DMS114 treated with DMSO at 0.1 percent for 48 hours (cell line): ENCODE data around the gene EIF3L.
A peak's percentile ranks its signal among the peaks of the same experiment; 100 is the strongest.
"Not testable (repeated sequence)": the region's sequence is repeated elsewhere in the genome, so short reads cannot be mapped to it uniquely, and the experiment has no call there.

Experiments used
- DNase-seq: peaks from one replicate; lab custom pipeline; 2025; ENCODE audit not compliant: unreplicated experiment; lab: John Stamatoyannopoulos, UW

EIF3L gene

GRCh38 chr22:37849089-37849751, at the start of gene EIF3L:
TSS of gene EIF3L (plus strand) at chr22:37849419. CDS start at chr22:37849450, 31 bp downstream.
- peak; percentile 77 for DNase-seq

DNA sequence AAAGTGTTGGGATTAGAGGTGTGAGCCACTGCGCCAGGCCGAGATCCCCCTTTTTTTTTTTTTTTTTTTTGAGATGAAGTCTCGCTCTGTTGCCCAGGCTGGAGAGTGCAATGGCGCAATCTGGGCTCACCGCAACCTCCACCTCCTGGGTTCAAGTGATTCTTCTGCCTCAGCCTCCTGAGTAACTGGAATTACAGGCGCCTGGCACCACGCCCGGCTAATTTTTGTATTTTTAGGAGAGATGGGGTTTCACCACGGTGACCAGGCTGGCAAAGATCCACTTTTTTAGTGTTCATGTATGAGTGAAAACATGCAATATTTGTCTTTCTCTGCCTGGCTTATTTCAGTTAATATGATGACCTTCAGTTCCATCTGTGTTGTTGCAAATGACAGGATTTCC, 49.2 kb upstream of the EIF3L start:
- DNase-seq, result not testable (repeated sequence)

DNA sequence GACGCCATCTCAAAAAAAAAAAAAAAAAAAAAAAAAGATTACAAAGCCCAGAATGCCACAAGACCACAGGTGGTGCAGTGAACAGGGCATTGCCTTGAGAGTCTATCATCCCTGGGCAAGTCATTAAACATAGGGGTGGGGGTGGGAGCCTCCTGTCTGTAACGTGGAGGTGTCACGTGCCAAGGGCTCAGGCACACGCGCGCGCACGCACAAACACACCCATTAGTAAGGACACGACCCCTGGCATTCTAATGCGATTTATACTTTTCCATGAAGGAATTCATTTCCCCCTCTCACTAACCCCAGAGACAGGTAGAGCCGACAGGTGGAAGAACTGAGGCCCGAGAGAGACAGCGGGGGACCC, 47.3 kb upstream of the EIF3L start:
- no peak for DNase-seq

- peak; percentile 29 for DNase-seq
These were observed 46.7 kb upstream of the EIF3L start for GRCh38 chr22:37802310-37803194.

- no peak for DNase-seq
These were observed 46.0 kb upstream of the EIF3L start for GRCh38 chr22:37803195-37803638.

GRCh38 chr22:37803639-37804351, 45.4 kb upstream of the EIF3L start:
- DNase-seq, result peak; percentile 18

DNA sequence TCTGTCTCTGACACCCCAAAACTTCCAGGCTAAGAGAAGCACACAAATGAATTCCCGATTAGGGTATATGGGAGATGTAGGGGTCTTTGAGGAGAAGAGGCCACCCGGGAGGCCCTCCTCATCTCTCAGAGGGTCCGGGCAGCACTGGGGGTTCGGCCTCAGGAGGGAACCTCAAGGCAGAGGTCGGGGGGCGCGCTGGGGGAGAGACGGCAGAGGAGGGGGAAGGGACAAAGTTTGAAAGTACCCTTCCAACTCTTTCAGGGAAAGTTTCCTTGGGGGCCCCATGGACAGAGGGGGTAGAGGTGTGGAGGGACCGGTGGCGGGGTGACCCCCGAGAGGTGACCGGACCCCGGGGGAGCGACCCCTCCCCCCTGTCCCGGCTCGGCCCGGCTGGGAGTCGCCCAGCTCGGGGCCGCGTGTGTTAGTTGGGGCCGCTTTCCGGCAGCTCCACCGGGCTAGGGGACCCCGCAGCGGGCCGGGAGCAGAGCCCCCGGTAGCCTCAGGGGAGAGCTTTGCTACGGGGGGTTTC, 44.8 kb upstream of the EIF3L start:
- DNase-seq, result no peak

GRCh38 chr22:37804881-37805809, 44.1 kb upstream of the EIF3L start:
- peak; percentile 59 for DNase-seq

- no peak for DNase-seq
These were observed 43.4 kb upstream of the EIF3L start for GRCh38 chr22:37805810-37806277.

GRCh38 chr22:37806409-37807333, 42.5 kb upstream of the EIF3L start:
- peak; percentile 35 for DNase-seq

GRCh38 chr22:37807410-37808293, 41.6 kb upstream of the EIF3L start, which contains the start of gene GCAT:
TSS of gene GCAT (plus strand) at chr22:37807934. CDS start at chr22:37807968, 34 bp downstream.
- peak; percentile 88 for DNase-seq

DNA sequence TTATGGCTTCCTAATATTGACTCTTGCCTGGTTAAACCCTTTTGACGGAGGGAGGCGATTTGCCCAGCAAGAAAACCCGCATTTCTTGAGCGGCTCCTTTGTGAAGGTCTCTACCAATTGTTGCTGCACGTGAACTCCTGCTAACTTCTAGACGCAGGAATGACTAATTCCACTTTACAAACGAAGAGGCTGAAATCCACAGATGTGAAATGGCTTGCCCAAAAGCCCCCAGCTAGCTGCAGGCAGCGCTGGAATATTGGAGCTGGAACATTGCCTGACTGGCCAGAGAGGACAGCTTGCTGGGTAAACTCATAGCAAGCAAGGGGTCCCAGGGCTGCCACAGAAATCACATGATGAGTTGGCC, 40.9 kb upstream of the EIF3L start:
- DNase-seq, result no peak

DNA sequence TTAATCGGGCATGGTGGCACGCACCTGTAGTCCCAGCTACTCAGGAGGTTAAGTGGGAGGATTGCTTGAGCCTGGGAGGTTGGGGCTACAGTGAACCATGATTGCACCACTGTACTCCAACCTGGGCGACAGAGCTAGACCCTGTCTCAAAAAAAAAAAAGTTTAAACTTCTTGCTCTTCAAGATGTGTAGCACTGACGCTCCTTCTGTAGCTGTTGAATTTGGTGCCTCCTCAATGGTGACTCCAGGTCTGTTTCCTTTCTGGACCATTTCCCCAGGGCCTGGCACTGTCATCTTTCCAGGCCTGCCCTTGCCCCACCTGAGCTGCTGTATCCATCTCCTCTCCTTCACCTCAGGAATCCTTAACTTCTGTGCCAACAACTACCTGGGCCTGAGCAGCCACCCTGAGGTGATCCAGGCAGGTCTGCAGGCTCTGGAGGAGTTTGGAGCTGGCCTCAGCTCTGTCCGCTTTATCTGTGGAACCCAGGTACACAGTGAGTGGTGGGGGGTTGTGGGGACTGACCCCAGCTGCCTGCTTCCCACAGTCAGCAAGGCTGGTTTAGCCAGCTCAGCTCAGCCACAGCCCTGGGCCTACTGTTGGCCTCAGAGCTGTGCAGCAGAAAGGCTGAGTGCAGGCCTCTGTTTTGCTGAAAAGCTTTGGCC, 39.4 kb upstream of the EIF3L start:
- DNase-seq, result no peak

- no peak for DNase-seq
These were observed 37.4 kb upstream of the EIF3L start for GRCh38 chr22:37811867-37812266.

- DNase-seq, result no peak
These were observed 36.1 kb upstream of the EIF3L start for GRCh38 chr22:37812869-37813678.

- DNase-seq, result no peak
These were observed 33.6 kb upstream of the EIF3L start for GRCh38 chr22:37815593-37815992.
